ENCODE measurements around the gene TXNDC5. TPM values are rescaled to one million over a fixed set of nuclear protein-coding genes. Genes with fewer than 3 reads are reported as not detected.

TXNDC5 gene
- total and polyA plus RNA-seq, 2 experiments from 2014 or later: 42.9 to 210 TPM

- Mint-ChIP-seq H3K4me1 (no peaks in the 10 kb centered on the region), H3K9me3 (no peaks in the 10 kb centered on the region; the same call in 2 of the 3 replicates), H3K4me3 (no peak overlapping the region), H3K27ac (no peak overlapping the region), H3K27me3 (ENCODE audit: insufficient read depth, low read depth, poor library complexity) (peaks cover 2% of the 10 kb centered on the region), H3K36me3 (ENCODE audit: low read depth) (peaks cover 54% of the 10 kb centered on the region)
- Histone ChIP-seq H3K27ac (ENCODE audit: low read depth) (no peak overlapping the region), H3K27me3 (ENCODE audit: insufficient read depth) (no peaks in the 10 kb centered on the region), H4K20me1 (replicated peaks; ENCODE audit: insufficient read depth) (no peaks in the 10 kb centered on the region; the same call in 1 of the 2 replicates), H3K9me2 (ENCODE audit: insufficient read depth) (no peaks in the 10 kb centered on the region), H3K4me1 (ENCODE audit: insufficient read depth) (no peaks in the 10 kb centered on the region), H3F3A (replicated peaks; ENCODE audit: low read depth) (no peaks in the 10 kb centered on the region), H2AFZ (no peak overlapping the region), H3K79me2 (replicated peaks; ENCODE audit: insufficient read depth) (no peaks in the 10 kb centered on the region), H3K4me2 (no peak overlapping the region), H3K4me3 (no peak overlapping the region), H3K36me3 (ENCODE audit: insufficient read depth) (peaks cover 36% of the 10 kb centered on the region)
- TF ChIP-seq ZNF331 (CRISPR knock-in tag; IDR thresholded peaks at IDR 0.05; ENCODE audit: low read depth): no peak
- TF ChIP-seq JUNB (IDR thresholded peaks at IDR 0.05; ENCODE audit: unreplicated experiment): no peak
- no peak for TF ChIP-seq CTCF (conservative IDR thresholded peaks at IDR 0.05; ENCODE audit: low read depth in 2 of 2)
- TF ChIP-seq STAT1 (IDR thresholded peaks at IDR 0.05; ENCODE audit: unreplicated experiment): no peak
- TF ChIP-seq NANOG (IDR thresholded peaks at IDR 0.05; ENCODE audit: borderline replicate concordance): no peak
- no peak for TF ChIP-seq EZH2phosphoT487 (IDR thresholded peaks at IDR 0.05; ENCODE audit: unreplicated experiment)
- TF ChIP-seq CREB1 (CRISPR knock-in tag; IDR thresholded peaks at IDR 0.05; ENCODE audit: low read depth): no peak
- TF ChIP-seq ZNF462 (CRISPR knock-in tag; IDR thresholded peaks at IDR 0.05): no peak
- TF ChIP-seq EZH2 (IDR thresholded peaks at IDR 0.05; ENCODE audit: low read depth, unreplicated experiment): no peak
- TF ChIP-seq POLR2AphosphoS5 (IDR thresholded peaks at IDR 0.05; ENCODE audit: low read depth): no peak
- no peak for TF ChIP-seq REST (IDR thresholded peaks at IDR 0.05; ENCODE audit: unreplicated experiment)
- no peak for TF ChIP-seq ZNF114 (CRISPR knock-in tag; IDR thresholded peaks at IDR 0.05)
- no peak for TF ChIP-seq ETS1 (IDR thresholded peaks at IDR 0.05)
- DNase-seq (ENCODE audit: low spot score) (no peak), ATAC-seq (no peak)
These were observed 29.9 kb downstream of the TXNDC5 start for GRCh38 chr6:7880718-7881107.

All from GM23338 (cell line).